Skeletal muscle satellite cell (primary cell): ENCODE data around the gene MYOD1. TPM values are rescaled to one million over a fixed set of nuclear protein-coding genes. Genes with fewer than 3 reads are reported as not detected.
A peak's percentile ranks its signal among the peaks of the same experiment; 100 is the strongest.

Experiments
- H3K27me3 ChIP-seq: 2 replicates; pipeline ENCODE4 v1.7.0; 2013; ENCODE audit warnings: low read length; ENCODE audit not compliant: control insufficient read depth, insufficient read depth
- H3K36me3 ChIP-seq: 2 replicates; pipeline ENCODE4 v1.7.0; 2013; ENCODE audit warnings: mild to moderate bottlenecking, control low read depth, low read length; ENCODE audit not compliant: insufficient read depth
- H3K4me1 ChIP-seq: 2 replicates; pipeline ENCODE4 v1.7.0; 2013; ENCODE audit warnings: low read length; ENCODE audit not compliant: control insufficient read depth, insufficient read depth
- H3K4me2 ChIP-seq: 2 replicates; pipeline ENCODE4 v1.7.0; 2013; ENCODE audit warnings: mild to moderate bottlenecking, low read length
- H3K4me3 ChIP-seq: 2 replicates; pipeline ENCODE4 v1.7.0; 2013; ENCODE audit warnings: low read length
- H3K9ac ChIP-seq: 2 replicates; pipeline ENCODE4 v1.7.0; 2013; ENCODE audit warnings: mild to moderate bottlenecking, low read depth, low read length, moderate library complexity
- H3K9me3 ChIP-seq: replicated peaks from 2 replicates; pipeline ENCODE4 v1.7.0; 2013; ENCODE audit warnings: mild to moderate bottlenecking, control low read depth, low read length
- total RNA-seq: library from RNA; depleted of rRNA; stranded (reverse); fragments of >200 nt; gene quantifications from 2 replicates; pipeline ENCODE4 v1.2.3, GENCODE V29; 2012; rRNA removed

The MYOD1 gene
- total RNA-seq = 2.8 and 5.5 TPM in 2 replicates

GRCh38 chr11:17719028-17719937 is at the start of gene MYOD1:
Gene MYOD1, plus strand, starts transcription at chr11:17719571. Its CDS starts 212 bp downstream, at chr11:17719783.
- Histone ChIP-seq H3K9ac (peak within 1 kb of the TSS; percentile 84), H3K27me3 (peaks cover 81% of the 10 kb centered on the region), H3K9me3 (no peaks in the 10 kb centered on the region)

GRCh38 chr11:17672469-17672868 is 46.9 kb upstream of the MYOD1 start:
- Histone ChIP-seq H3K9me3 (no peaks in the 10 kb centered on the region), H3K36me3 (no peaks in the 10 kb centered on the region), H3K4me2 (no peak overlapping the region), H3K4me3 (no peak overlapping the region), H3K4me1 (peaks cover 20% of the 10 kb centered on the region), H3K27me3 (no peaks in the 10 kb centered on the region), H3K9ac (no peak overlapping the region)

More at GRCh38 chr11:17719028-17719937, at the start of gene MYOD1:
- Histone ChIP-seq H3K4me2 (peak within 1 kb of the TSS; percentile 83), H3K36me3 (peaks cover 20% of the 10 kb centered on the region), H3K4me1 (peaks cover 6% of the 10 kb centered on the region), H3K4me3 (peak within 1 kb of the TSS; percentile 82)

DNA sequence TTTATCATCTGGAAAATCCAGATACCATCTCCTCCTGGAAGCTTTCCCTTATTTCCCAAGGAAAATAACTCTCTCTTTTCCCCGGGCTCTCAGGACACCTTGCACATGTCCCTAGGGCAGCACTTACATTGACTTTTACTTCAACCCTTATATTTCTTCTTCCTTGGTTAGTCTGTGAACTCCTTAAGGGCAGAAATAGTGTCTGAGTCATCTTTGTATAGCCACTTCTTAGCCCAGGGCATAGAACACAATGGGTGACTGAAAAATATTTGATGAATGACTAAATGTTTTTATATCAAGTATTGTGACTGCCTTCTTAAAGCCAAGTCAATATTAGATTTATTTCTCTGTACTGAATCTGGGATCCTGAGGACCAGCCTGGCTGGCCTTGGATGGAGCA is 45.4 kb upstream of the MYOD1 start:
- no peak overlapping the region for H3K9ac ChIP-seq
- H3K4me2 ChIP-seq = peak overlapping the region; percentile 55
- peak overlapping the region; percentile 27 for H3K4me3 ChIP-seq
- H3K4me1 ChIP-seq = peaks cover 20% of the 10 kb centered on the region
- no peaks in the 10 kb centered on the region for H3K27me3 ChIP-seq
- H3K36me3 ChIP-seq = no peaks in the 10 kb centered on the region
- no peaks in the 10 kb centered on the region for H3K9me3 ChIP-seq

DNA sequence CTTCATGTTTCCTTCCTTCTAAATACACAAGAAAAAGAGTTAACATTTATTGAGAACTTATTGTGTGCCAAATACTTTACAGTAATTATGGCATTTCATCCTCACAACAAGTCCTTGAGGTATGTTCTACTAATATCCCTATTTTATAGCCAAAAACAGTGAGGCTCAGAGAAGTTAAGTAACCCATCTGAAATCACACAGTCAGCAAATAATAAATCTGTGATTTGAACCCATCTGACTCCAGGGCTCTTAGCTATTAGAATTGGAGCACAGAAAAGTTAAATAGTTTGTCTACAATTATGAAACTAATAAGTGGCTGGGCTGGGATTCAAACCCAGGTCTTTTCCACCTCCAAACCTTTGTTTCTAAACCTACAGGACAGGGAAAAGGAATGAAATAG is 36.5 kb upstream of the MYOD1 start:
- H3K27me3 ChIP-seq = no peaks in the 10 kb centered on the region
- H3K9me3 ChIP-seq = no peaks in the 10 kb centered on the region
- H3K4me3 ChIP-seq = no peak overlapping the region
- peaks cover 28% of the 10 kb centered on the region for H3K4me1 ChIP-seq
- peak overlapping the region; percentile 41 for H3K4me2 ChIP-seq
- no peaks in the 10 kb centered on the region for H3K36me3 ChIP-seq
- peak overlapping the region; percentile 30 for H3K9ac ChIP-seq

DNA sequence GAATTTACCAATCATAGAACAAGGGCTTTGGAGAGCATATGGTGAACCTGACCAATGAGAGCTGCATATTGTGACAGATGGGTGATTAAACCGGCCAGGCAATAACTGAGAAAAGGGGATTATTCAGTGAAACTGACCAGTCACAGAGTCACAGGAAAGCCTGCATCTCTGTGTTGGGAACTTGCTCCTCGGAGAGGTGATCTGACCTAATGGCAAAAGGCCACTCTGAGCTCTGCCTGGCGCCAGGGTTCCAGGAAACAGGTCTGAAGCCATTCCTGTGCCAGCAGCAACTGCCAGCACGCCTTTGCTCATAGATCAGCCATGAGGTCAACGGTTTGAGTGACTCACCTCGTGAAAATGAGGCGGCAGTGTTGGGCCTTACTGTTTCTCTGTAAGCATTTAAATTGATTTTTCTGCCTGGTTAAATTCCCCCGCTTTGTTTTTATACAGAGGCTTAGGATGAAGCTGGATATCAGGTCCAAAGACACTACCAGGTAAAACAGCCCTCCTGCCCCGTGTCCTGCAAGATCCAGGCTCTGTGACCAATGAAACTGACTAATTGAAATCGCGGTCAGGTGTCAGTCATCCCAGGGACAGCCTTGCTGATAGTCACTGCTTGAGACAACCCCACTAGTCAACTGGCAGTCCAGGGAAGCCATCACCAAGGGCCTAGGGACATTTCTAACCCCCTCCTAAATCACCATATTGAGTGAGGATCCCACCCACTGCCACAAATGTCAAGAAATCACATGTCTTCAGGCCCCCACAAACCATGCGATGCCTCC is 35.8 kb upstream of the MYOD1 start:
- peak overlapping the region; percentile 59 for H3K9ac ChIP-seq

GRCh38 chr11:17684550-17684949 is 34.8 kb upstream of the MYOD1 start:
- peaks cover 40% of the 10 kb centered on the region for H3K4me1 ChIP-seq
- H3K9ac ChIP-seq = no peak overlapping the region
- H3K27me3 ChIP-seq = no peaks in the 10 kb centered on the region
- no peak overlapping the region for H3K4me3 ChIP-seq
- no peaks in the 10 kb centered on the region for H3K9me3 ChIP-seq
- no peaks in the 10 kb centered on the region for H3K36me3 ChIP-seq
- H3K4me2 ChIP-seq = no peak overlapping the region

More for the DNA sequence above, 35.8 kb upstream of the MYOD1 start:
- Histone ChIP-seq H3K9me3 (no peaks in the 10 kb centered on the region), H3K4me1 (peaks cover 36% of the 10 kb centered on the region), H3K4me2 (peak overlapping the region; percentile 41), H3K27me3 (no peaks in the 10 kb centered on the region), H3K4me3 (peak overlapping the region; percentile 15), H3K36me3 (no peaks in the 10 kb centered on the region)

DNA sequence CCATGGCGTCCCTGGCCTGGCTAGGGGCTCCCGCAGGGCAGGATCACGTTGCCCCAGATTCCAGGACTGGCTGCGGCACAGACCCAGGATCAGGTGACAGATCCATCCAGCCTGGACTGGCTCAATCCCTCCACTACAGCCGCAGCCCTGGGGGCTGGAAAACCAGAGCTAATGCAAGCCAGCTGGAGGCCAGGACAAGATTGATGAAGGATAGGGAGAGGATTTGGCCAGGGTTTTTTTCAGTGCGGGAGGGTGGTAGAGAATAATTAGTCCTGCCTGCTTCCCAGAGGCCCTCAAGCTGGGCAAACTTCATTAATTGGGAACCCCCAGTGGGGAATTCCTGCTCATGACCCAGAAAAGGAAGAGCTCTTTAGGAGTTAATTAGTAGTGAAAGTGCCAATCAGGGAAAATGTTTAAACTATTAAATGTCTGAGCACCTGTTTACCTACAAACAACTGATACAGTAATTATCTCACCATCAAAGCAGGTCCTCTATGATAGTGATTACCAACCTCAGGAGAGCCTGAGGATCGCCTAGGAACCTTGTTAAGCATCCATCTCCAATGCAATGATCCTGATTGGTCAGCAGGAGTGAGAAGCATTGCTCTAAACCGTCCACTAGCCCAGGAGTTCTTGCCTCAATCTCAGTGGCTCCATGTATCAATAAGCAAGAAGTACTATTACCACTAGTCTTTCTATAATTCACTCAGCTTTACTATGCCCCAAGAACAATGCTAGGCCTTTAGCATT is 33.0 kb upstream of the MYOD1 start:
- H3K27me3 ChIP-seq = no peaks in the 10 kb centered on the region

DNA sequence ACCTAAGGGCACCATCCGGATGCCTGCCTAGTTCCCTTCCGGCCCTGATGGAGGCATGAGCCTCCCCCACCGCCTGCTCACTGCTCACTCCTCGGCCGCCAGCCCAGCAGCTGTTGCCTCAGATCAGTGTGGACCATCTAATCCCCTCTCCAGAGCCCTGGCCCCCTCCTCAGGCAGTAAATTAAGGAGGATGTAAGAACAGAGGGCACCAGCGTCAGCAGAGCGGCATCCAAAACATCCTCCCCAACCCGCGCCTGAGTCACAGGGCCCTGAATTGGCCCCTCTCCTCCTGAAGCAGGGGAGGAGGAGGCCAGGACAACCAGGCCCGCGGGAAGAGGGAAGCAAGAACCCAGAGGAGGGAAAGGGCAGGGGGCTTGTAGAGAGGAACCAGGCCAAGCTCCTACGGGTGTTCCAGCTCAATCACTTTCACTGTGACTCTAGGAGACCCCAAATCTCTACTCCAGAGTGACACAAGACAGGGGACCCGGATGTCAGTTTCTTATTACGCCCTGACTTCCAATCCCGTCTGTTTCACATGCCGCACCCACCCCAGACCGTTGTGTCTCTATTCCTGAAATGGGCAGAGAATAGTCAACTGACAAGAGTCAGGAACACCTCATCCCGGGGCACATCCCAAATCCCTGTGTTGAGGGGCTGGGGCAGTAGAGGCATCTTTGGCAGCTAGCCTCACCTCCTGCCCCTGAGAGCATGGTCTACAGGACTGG is 31.3 kb upstream of the MYOD1 start:
- peak overlapping the region; percentile 75 for H3K9ac ChIP-seq

More for the DNA sequence above, 33.0 kb upstream of the MYOD1 start:
- H3K9ac ChIP-seq = no peak overlapping the region
- peaks cover 40% of the 10 kb centered on the region for H3K4me1 ChIP-seq
- H3K4me2 ChIP-seq = no peak overlapping the region
- no peak overlapping the region for H3K4me3 ChIP-seq
- H3K36me3 ChIP-seq = no peaks in the 10 kb centered on the region
- no peaks in the 10 kb centered on the region for H3K9me3 ChIP-seq

DNA sequence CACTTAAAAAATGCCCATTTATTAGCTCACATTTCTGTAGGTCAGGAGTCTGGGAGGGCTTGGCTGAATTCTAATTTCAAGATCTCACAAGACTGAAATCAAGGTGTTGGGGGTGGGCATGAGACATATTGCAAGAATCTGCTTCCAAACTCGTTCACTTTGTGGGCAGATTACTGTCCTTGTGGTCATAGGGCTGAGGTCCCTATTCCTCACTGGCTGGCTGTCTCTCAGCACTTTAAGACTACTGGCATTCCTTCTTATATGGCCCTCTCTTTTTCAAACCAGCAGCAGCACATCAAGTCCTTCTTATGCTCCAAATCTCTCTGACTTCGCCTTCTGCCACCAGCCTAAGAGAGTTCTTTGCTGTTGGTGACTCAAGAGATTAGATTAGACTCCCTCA is 27.8 kb upstream of the MYOD1 start:
- peaks cover 23% of the 10 kb centered on the region for H3K4me1 ChIP-seq
- H3K27me3 ChIP-seq = peaks cover 16% of the 10 kb centered on the region
- H3K9ac ChIP-seq = no peak overlapping the region
- H3K4me2 ChIP-seq = no peak overlapping the region
- H3K9me3 ChIP-seq = no peaks in the 10 kb centered on the region
- H3K4me3 ChIP-seq = no peak overlapping the region
- no peaks in the 10 kb centered on the region for H3K36me3 ChIP-seq

More for the DNA sequence above, 31.3 kb upstream of the MYOD1 start:
- Histone ChIP-seq H3K4me1 (peaks cover 35% of the 10 kb centered on the region), H3K27me3 (no peaks in the 10 kb centered on the region), H3K36me3 (no peaks in the 10 kb centered on the region), H3K9me3 (no peaks in the 10 kb centered on the region), H3K4me3 (peak overlapping the region; percentile 35), H3K4me2 (peak overlapping the region; percentile 45)

GRCh38 chr11:17691976-17692375 is 27.4 kb upstream of the MYOD1 start:
- Histone ChIP-seq H3K4me1 (peaks cover 23% of the 10 kb centered on the region), H3K36me3 (no peaks in the 10 kb centered on the region), H3K27me3 (peaks cover 16% of the 10 kb centered on the region), H3K4me2 (no peak overlapping the region), H3K4me3 (no peak overlapping the region), H3K9me3 (no peaks in the 10 kb centered on the region), H3K9ac (no peak overlapping the region)
